Measurements from ENCODE around the gene EWSR1.

EWSR1 gene

DNA sequence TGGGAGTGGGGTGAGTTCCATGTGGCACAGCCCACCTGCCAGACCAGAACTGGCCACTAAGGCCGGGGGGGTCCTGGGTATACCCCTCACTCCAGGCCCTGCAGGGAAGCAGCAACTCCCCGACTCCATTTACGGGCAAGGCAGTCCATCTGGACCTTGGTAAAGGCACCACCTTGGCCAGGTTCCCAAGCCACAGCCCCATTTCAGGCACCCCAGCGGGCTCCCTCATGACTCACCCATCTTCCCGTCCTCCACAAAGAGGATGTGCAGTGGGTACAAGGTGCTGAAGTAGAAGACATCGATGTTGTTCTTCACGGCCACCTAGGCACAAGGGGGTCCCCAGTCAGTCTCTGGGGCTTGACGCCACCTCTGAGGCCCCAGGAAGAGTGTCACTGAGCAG, 63.1 kb downstream of the EWSR1 start:
- TF ChIP-seq, protein P1, sequence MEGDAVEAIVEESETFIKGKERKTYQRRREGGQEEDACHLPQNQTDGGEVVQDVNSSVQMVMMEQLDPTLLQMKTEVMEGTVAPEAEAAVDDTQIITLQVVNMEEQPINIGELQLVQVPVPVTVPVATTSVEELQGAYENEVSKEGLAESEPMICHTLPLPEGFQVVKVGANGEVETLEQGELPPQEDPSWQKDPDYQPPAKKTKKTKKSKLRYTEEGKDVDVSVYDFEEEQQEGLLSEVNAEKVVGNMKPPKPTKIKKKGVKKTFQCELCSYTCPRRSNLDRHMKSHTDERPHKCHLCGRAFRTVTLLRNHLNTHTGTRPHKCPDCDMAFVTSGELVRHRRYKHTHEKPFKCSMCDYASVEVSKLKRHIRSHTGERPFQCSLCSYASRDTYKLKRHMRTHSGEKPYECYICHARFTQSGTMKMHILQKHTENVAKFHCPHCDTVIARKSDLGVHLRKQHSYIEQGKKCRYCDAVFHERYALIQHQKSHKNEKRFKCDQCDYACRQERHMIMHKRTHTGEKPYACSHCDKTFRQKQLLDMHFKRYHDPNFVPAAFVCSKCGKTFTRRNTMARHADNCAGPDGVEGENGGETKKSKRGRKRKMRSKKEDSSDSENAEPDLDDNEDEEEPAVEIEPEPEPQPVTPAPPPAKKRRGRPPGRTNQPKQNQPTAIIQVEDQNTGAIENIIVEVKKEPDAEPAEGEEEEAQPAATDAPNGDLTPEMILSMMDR (IDR thresholded peaks at IDR 0.05; ENCODE audit: control insufficient read depth, insufficient read depth, low read depth, low read length, missing control alignments): no peak

DNA sequence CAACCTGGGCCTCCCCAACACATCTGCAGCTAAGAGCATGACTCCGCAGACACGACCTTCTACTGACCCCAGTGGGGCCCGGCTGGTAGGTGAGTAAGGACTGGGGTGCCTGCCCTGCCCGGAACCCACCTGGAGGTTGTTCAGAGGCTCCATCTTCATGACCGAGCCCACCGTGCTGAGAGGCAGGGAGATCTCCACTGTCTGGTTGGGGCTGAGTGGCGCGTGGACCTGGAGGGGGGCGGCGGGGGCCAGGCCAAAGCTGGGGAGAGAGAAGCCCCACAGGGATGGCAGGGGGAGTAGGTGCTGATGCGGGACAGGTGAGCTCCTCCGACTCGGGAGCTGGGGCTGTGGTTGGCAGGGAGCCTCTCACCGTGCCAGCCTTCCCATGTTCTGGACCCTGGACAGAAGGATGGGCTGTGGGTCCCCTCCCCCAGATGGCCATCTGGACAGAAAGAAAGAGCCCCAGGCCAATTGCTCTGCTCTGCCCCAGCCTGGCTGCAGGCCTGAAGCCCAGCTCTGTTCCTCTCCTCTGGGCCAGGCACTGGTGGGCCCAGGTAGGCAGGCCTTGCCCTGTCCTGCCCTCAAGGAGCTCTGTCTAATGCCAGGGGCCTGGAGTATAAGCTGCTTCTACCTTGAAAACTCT, 63.7 kb downstream of the EWSR1 start:
- no peak overlapping the region for H3K4me3 ChIP-seq (ENCODE audit: control insufficient read depth, low read depth, low read length)
- TF ChIP-seq, protein P1 (IDR thresholded peaks at IDR 0.05; ENCODE audit: control insufficient read depth, insufficient read depth, low read depth, low read length, missing control alignments): no peak
- DNase-seq (ENCODE audit: low read depth): no peak

More for the DNA sequence above, 63.1 kb downstream of the EWSR1 start:
- no peak overlapping the region for H3K4me3 ChIP-seq (ENCODE audit: control insufficient read depth, low read depth, low read length)
- no peak for DNase-seq (ENCODE audit: low read depth)

DNA sequence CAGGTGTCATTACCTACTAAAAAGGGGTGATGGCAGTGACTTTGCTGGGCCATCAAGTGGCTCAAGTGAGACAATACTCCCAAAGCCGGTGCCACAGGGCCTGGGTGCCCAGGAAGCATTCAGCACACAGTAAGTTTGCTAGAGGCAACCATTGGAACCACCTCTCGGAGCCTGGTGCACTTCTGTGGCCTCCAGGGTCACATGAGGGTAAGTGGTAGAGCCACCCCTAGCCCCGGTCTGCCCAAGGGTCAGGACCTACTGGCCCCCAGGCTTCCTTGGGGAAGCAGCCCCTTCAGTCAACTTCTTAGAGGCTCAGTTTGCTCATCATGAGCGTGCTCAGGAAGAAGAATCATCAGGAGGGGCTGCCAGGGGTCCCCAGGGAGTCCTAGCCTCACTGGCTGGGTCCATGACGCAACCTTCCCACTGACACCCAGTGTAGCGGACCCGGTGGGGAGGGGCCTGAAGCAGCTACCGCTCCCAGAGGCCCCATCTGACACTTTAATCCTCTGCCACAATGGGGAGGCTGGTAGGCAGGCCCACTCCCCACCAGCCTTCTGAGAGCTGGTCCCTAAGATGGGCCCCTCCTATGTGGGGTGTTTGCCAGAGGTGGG, 64.9 kb downstream of the EWSR1 start:
- no peak overlapping the region for H3K4me3 ChIP-seq (ENCODE audit: control insufficient read depth, low read depth, low read length)
- TF ChIP-seq, protein P1 (IDR thresholded peaks at IDR 0.05; ENCODE audit: control insufficient read depth, insufficient read depth, low read depth, low read length, missing control alignments): no peak
- no peak for DNase-seq (ENCODE audit: low read depth)

DNA sequence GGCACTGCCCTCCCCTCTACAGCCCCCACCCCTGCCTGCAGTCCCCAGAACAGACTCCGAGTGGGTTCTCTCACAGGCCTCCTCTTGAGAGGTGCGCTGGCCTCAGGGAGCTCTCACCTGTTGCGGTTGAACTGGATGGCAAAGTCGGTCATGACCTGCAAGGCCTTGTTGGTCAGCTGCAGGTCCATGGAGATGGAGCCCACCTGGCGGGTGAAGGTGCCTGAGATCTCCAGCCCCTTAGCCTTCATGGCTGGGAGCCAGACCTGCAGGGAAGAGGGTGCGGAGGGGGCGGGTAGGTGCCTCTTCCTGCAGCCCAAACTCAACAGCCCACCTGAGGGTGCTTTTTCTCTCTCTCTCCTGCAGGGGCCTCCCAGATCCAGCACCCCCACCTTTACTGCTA, 66.1 kb downstream of the EWSR1 start:
- TF ChIP-seq, protein P1 (IDR thresholded peaks at IDR 0.05; ENCODE audit: control insufficient read depth, insufficient read depth, low read depth, low read length, missing control alignments): no peak
- H3K4me3 ChIP-seq (ENCODE audit: control insufficient read depth, low read depth, low read length): no peak overlapping the region
- no peak for DNase-seq (ENCODE audit: low read depth)

DNA sequence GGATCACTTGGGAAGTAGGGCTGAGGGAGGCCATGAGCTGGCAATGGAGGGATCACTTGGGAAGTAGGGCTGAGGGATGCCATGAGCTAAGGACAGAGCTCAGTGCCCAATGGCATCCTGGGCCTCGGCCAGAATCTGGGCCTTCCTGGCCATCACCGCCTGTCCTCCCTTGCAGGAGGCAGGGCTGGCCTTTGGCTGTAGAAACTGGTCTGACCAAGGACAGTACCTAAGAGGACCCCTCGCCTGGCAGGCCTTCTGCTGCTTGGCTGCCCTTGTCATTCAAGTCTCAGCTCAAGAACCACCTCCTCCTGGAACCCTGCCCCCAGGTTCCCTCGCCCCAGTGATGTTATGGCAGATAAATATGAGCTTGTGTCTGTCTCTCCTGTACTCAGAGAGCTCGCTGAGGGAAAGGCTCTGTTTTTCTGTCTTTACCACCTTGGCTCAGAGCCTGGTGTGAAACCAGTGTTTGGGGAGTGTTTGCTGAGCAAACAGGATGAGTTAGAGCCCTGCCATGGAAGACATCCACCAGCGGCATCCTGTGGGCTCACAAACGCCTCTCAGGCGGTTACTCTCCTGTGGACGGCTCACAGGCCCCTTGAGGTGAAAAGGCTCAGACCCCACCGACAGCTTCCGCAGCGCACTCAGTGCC, 66.8 kb downstream of the EWSR1 start:
- no peak overlapping the region for H3K4me3 ChIP-seq (ENCODE audit: control insufficient read depth, low read depth, low read length)
- DNase-seq (ENCODE audit: low read depth): no peak
- TF ChIP-seq, protein P1 (IDR thresholded peaks at IDR 0.05; ENCODE audit: control insufficient read depth, insufficient read depth, low read depth, low read length, missing control alignments): no peak

DNA sequence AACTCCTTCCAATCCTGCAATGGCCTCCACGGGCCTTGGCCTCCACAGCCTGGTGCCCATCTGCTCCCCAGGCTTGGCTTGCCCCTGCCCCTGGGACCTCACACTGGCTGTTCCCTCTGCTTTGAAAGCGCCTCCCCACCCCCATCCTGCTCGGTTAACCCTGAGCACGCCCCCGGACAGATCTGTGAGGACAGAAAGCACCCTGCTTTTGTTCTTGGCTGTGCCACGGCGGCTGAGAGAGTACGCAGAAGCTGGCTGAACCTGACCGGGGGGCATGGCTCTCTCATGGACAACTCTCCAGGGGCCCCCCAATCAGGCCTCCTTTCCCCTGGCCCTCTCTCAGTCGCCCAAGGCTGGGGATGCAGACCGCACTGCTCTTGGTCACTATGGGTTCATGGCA, 67.6 kb downstream of the EWSR1 start:
- no peak overlapping the region for H3K4me3 ChIP-seq (ENCODE audit: control insufficient read depth, low read depth, low read length)
- TF ChIP-seq, protein P1 (IDR thresholded peaks at IDR 0.05; ENCODE audit: control insufficient read depth, insufficient read depth, low read depth, low read length, missing control alignments): no peak
- DNase-seq (ENCODE audit: low read depth): no peak
